Kidney glomerular epithelial cell (primary cell): ENCODE data around the gene EOLA2.
"Not testable (repeated sequence)": the region's sequence is repeated elsewhere in the genome, so short reads cannot be mapped to it uniquely, and the experiment has no call there.

ENCODE experiments used
- DNase-seq: peaks from one replicate; lab custom pipeline; 2025; lab: John Stamatoyannopoulos, UW

EOLA2 gene

GRCh38 chrX:149938427-149938880 lies at the start of gene EOLA2:
Gene EOLA2 (minus strand): TSS chrX:149938491. CDS start chrX:149933874, 4,617 bp downstream.
- peak; percentile 90 for DNase-seq

- no peak for DNase-seq
These were observed 49.3 kb upstream of the EOLA2 start for GRCh38 chrX:149987613-149988012.

- no peak for DNase-seq
These were observed 46.1 kb upstream of the EOLA2 start for GRCh38 chrX:149984411-149984810.

GRCh38 chrX:149982310-149982709 lies 44.0 kb upstream of the EOLA2 start:
- peak; percentile 3 for DNase-seq

- DNase-seq: no peak
These were observed 40.9 kb upstream of the EOLA2 start for GRCh38 chrX:149979126-149979644.

- peak; percentile 20 for DNase-seq
These were observed 24.8 kb upstream of the EOLA2 start for GRCh38 chrX:149962859-149963757.

- DNase-seq: no peak
These were observed 23.7 kb upstream of the EOLA2 start for GRCh38 chrX:149962010-149962409.

GRCh38 chrX:149961572-149961971 lies 23.3 kb upstream of the EOLA2 start:
- no peak for DNase-seq

GRCh38 chrX:149950681-149951080 lies 12.4 kb upstream of the EOLA2 start:
- DNase-seq: no peak

- no peak for DNase-seq
These were observed 11.6 kb upstream of the EOLA2 start for GRCh38 chrX:149949743-149950436.

GRCh38 chrX:149948016-149948415 lies 9.7 kb upstream of the EOLA2 start:
- no peak for DNase-seq

GRCh38 chrX:149946932-149947331 lies 8.6 kb upstream of the EOLA2 start:
- DNase-seq: not testable (repeated sequence)

- not testable (repeated sequence) for DNase-seq
These were observed 7.5 kb upstream of the EOLA2 start for GRCh38 chrX:149945820-149946219.

- not testable (repeated sequence) for DNase-seq
These were observed 6.9 kb upstream of the EOLA2 start for GRCh38 chrX:149945087-149945670.

GRCh38 chrX:149940674-149941024 lies 2.4 kb upstream of the EOLA2 start:
- not testable (repeated sequence) for DNase-seq

- peak; percentile 91 for DNase-seq
These were observed 1.8 kb upstream of the EOLA2 start for GRCh38 chrX:149939905-149940673.

GRCh38 chrX:149939655-149939904 lies 1.3 kb upstream of the EOLA2 start:
- no peak for DNase-seq

- DNase-seq: peak; percentile 68
These were observed 777 bp upstream of the EOLA2 start for GRCh38 chrX:149938881-149939654.

GRCh38 chrX:149937871-149938426 lies 342 bp downstream of the EOLA2 start:
- no peak for DNase-seq

GRCh38 chrX:149937328-149937727 lies 963 bp downstream of the EOLA2 start:
- not testable (repeated sequence) for DNase-seq

GRCh38 chrX:149933547-149933946 lies 4.7 kb downstream of the EOLA2 start:
- not testable (repeated sequence) for DNase-seq
